SK-N-SH (cell line): ENCODE data around the gene ZNF606.

ENCODE experiments used
- CTCF ChIP-seq: fragments of 200-600 bp; sonication (generic); IDR thresholded peaks from 2 replicates; pipeline ENCODE4 v1.6.1; 2017; ENCODE audit warnings: antibody characterized with exemption, mild to moderate bottlenecking, moderate library complexity
- EP300 ChIP-seq, 2 experiments: IDR thresholded peaks; 2 replicates each; pipeline versions ENCODE4 v1.4.0 to v1.6.1; 2012; ENCODE audit warnings: borderline replicate concordance in 1 of 2, low read depth in 1 of 2, low read length in 1 of 2
- EZH2phosphoT487 ChIP-seq: fragments of 200-600 bp; sonication (generic); IDR thresholded peaks from 2 replicates; pipeline ENCODE4 v1.6.1; 2017; ENCODE audit warnings: low read depth, mixed run types, mild to moderate bottlenecking, antibody characterized with exemption, moderate library complexity, borderline replicate concordance
- FOXM1 ChIP-seq: IDR thresholded peaks from 2 replicates; pipeline ENCODE4 v1.4.0; 2012; ENCODE audit warnings: low read depth, mild to moderate bottlenecking
- GABPA ChIP-seq: IDR thresholded peaks from 2 replicates; pipeline ENCODE4 v1.4.0; 2012; ENCODE audit warnings: low read depth, mild to moderate bottlenecking
- MAX ChIP-seq: IDR thresholded peaks from 2 replicates; pipeline ENCODE4 v1.4.0; 2012; ENCODE audit warnings: low read depth
- MXI1 ChIP-seq: IDR thresholded peaks from 2 replicates; pipeline ENCODE4 v1.6.1; 2012; ENCODE audit warnings: mild to moderate bottlenecking, low read depth, low read length, improper control_type of control experiment
- POLR2AphosphoS5 ChIP-seq: IDR thresholded peaks from 2 replicates; pipeline ENCODE4 v1.6.1; 2012; ENCODE audit warnings: low read depth, low read length
- RAD21 ChIP-seq: IDR thresholded peaks from 2 replicates; pipeline ENCODE4 v1.6.1; 2012; ENCODE audit warnings: mild to moderate bottlenecking, low read length
- REST ChIP-seq: IDR thresholded peaks from 2 replicates; pipeline ENCODE4 v1.6.1; 2012; ENCODE audit warnings: mild to moderate bottlenecking, low read depth, low read length, moderate library complexity
- TAF1 ChIP-seq: IDR thresholded peaks from 2 replicates; pipeline ENCODE4 v1.6.1; 2012; ENCODE audit warnings: low read depth, mild to moderate bottlenecking, low read length, moderate library complexity, borderline replicate concordance
- TEAD4 ChIP-seq: IDR thresholded peaks from 2 replicates; pipeline ENCODE4 v1.4.0; 2012; ENCODE audit warnings: mild to moderate bottlenecking, borderline replicate concordance; ENCODE audit not compliant: insufficient read depth
- ZBTB33 ChIP-seq: IDR thresholded peaks from 2 replicates; pipeline ENCODE4 v1.4.0; 2012; ENCODE audit warnings: low read depth, borderline replicate concordance

GRCh38 chr19:57964761-57965160 is 37.9 kb downstream of the ZNF606 start:
- TF ChIP-seq EP300 (IDR thresholded peaks at IDR 0.05; ENCODE audit: borderline replicate concordance in 1 of 2, low read depth in 1 of 2, low read length in 1 of 2), result no peak
- no peak for TF ChIP-seq RAD21
- TF ChIP-seq CTCF, result no peak
- no peak for TF ChIP-seq POLR2AphosphoS5
- TF ChIP-seq REST, result no peak
- TF ChIP-seq TEAD4, result no peak
- TF ChIP-seq ZBTB33, result no peak
- TF ChIP-seq FOXM1, result no peak
- no peak for TF ChIP-seq GABPA
- no peak for TF ChIP-seq MAX
- no peak for TF ChIP-seq MXI1
- no peak for TF ChIP-seq TAF1
- no peak for TF ChIP-seq EZH2phosphoT487
